ENCODE data around the gene PLCD4. TPM values are rescaled to one million over a fixed set of nuclear protein-coding genes. Genes with fewer than 3 reads are reported as not detected.
A peak's percentile ranks its signal among the peaks of the same experiment; 100 is the strongest.

The PLCD4 gene
- total and polyA plus RNA-seq, 11 donors: 0.11 to 1.9 (median 0.34) TPM

DNA sequence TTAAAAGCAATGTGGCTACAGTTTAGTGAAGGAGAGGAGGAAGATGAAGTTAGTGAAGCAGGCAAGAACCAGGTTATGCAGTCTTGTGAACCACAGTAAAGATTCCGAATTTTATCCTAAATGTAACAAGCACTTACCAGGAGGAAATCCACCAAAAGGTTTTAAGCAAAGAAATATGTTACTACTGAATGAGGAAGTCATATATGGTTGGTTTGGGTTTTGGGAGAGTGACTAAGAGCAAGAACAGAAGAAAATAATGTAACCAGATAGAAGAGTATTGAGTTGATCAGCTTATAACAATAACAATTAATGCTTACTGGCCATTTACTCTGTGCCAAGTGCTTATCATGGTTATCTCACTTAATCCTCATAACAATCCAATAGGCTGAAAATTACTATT, 41.4 kb upstream of the PLCD4 start:
- TF ChIP-seq CTCF (IDR thresholded peaks at IDR 0.05) (no peak), POLR2A (IDR thresholded peaks at IDR 0.05) (no peak)
- Histone ChIP-seq H3K4me1 (peaks cover 8 to 40% (median 28%) of the 10 kb centered on the region in 12 donors), H3K36me3 (peaks cover 0 to 37% (median 26%) of the 10 kb centered on the region in 9 donors), H3K9me3 (no peaks in the 10 kb centered on the region), H3K27ac (no peak overlapping the region), H3K4me3 (no peak overlapping the region), H3K27me3 (no peaks in the 10 kb centered on the region)
- DNase-seq (no peak), ATAC-seq (no peak)
- 78 to 92% (median 88%) methylated on average over 1 of the region's 1 CpG for WGBS, 4 donors
- intact Hi-C loops (cut with DNase I): loop anchor here in 8 of 10 donors (5.0 to 10.0 kb wide), 7 partner anchors 81 to 279 kb away; partner anchors contain the start of genes BCS1L (in 3 of the 8) and ZNF142 (in 3 of the 8)

GRCh38 chr2:218567797-218568189, 39.9 kb upstream of the PLCD4 start:
- no peaks in the 10 kb centered on the region for H3K27me3 ChIP-seq
- DNase-seq: no peak
- peak; percentile 5 to 57 (median 30) for ATAC-seq
- H3K9me3 ChIP-seq: no peaks in the 10 kb centered on the region
- 0 to 1% (median 0%) methylated on average over 19 of the region's 19 CpGs for WGBS, 4 donors
- H3K36me3 ChIP-seq: peaks cover 0 to 33% (median 25%) of the 10 kb centered on the region in 9 donors
- peaks cover 8 to 52% (median 30%) of the 10 kb centered on the region in 12 donors for H3K4me1 ChIP-seq
- intact Hi-C loops (cut with DNase I): loop anchor here in 8 of 10 donors (1.0 to 10.0 kb wide), 9 partner anchors 80 to 280 kb away; partner anchors contain the start of genes BCS1L (in 3 of the 8) and ZNF142 (in 3 of the 8)
- TF ChIP-seq CTCF (IDR thresholded peaks at IDR 0.05): no peak
- no peak for TF ChIP-seq POLR2A (IDR thresholded peaks at IDR 0.05)
- H3K27ac ChIP-seq: peak overlapping the region; percentile 83 to 99 (median 92)
- peak overlapping the region; percentile 60 to 90 (median 80) for H3K4me3 ChIP-seq

DNA sequence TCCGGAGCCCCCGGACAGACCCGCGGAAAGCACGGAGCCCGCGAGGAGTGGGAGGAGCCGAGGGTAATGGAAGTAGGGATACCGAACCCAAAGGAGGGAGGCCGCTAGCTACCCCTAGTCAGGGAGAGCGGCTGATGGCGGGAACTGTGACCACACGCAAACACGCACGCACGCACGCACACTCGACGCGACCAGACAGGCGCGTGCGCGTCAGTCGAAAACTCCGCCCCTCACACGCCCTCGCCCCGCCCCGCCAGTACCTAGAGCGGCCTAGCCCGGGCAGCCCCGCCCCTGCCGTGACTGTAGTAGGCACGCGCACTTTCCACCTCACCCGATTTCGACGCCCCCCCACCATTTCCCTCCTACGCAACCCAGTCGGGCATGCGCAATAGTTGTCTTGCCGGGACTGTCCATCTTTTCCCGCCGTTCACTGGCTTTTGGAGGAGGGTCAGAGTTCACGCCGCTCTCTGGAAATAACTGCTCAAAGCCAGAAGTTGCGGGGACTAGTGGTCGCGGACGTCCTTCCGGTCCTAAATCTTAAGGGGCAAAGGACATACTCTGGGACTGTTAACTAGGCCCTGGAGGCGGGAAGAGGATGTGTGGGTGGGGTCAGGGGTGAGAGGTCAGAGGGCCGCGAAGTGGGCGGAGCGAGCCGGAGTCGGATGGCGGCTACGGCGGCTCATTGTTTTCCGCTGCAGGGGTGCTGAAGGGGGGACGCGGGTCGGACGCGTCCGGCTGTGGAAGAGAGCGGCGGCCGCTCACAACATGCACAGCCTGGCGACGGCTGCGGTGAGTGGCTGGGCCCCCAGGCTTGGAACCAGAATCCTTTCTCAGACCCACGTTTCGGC, 39.3 kb upstream of the PLCD4 start, which contains the start of the genes CNOT9 and USP37:
TSS of gene CNOT9 (plus strand) at position 650 of the 848 bp plus-strand sequence. CDS start at position 766, 116 bp downstream.
TSS of gene USP37 (minus strand) at position 162 of the 848 bp plus-strand sequence. CDS start 9,698 bp downstream, outside the sequence.
- TF ChIP-seq CTCF (IDR thresholded peaks at IDR 0.05) (peak in 1 of 12 donors; percentile 6), POLR2A (IDR thresholded peaks at IDR 0.05) (peak in 1 of 2 donors; percentile 60)
- Histone ChIP-seq H3K4me1 (peaks cover 8 to 53% (median 31%) of the 10 kb centered on the region in 12 donors), H3K9me3 (no peaks in the 10 kb centered on the region), H3K27me3 (no peaks in the 10 kb centered on the region), H3K27ac (peak within 1 kb of the TSS; percentile 83 to 99 (median 94)), H3K4me3 (peak within 1 kb of the TSS; percentile 60 to 90 (median 80)), H3K36me3 (peaks cover 0 to 34% (median 21%) of the 10 kb centered on the region in 9 donors)
- DNase-seq: peak; percentile 99 to 100 (median 100)
- ATAC-seq: peak; percentile 96 to 99 (median 98)
- 0 to 1% (median 0%) methylated on average over 36 to 77 of the region's 77 CpGs for WGBS, 4 donors
- intact Hi-C loops (cut with DNase I): loop anchor here in 8 of 10 donors (1.0 to 10.0 kb wide), 9 partner anchors 79 to 281 kb away; partner anchors contain the start of genes BCS1L (in 3 of the 8) and ZNF142 (in 3 of the 8)
